Activated T-helper 1 cell treated with Interleukin-2 at 50 U/mL for 16 hours (primary cell): ENCODE measurements around the gene GPR83.
"Not testable (repeated sequence)": the region's sequence is repeated elsewhere in the genome, so short reads cannot be mapped to it uniquely, and the experiment has no call there.

Experiments used
- DNase-seq: peaks from one replicate; pipeline ENCODE4 v3.0.0-alpha.2; 2020; ENCODE audit warnings: low read depth

GPR83 gene

GRCh38 chr11:94370576-94370975, 30.6 kb downstream of the GPR83 start:
- DNase-seq = not testable (repeated sequence)

GRCh38 chr11:94350850-94351563, 50.2 kb downstream of the GPR83 start:
- DNase-seq = not testable (repeated sequence)

DNA sequence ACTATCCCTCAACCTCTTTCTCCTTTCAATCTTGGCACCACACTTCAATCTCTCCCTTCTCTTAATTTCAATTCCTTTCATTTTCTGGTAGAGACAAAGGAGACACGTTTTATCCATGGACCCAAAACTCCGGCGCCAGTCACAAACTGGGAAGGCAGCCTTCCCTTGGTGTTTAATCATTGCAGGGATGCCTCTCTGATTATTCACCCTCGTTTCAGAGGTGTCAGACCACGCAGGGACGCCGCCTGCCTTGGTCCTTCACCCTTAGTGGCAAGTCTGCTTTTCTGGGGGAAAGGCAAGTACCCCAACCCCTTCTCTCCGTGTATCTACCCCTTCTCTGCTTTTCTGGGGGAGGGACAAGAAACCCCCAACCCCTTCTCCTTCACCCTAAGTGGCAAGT, 54.9 kb downstream of the GPR83 start:
- DNase-seq = not testable (repeated sequence)

DNA sequence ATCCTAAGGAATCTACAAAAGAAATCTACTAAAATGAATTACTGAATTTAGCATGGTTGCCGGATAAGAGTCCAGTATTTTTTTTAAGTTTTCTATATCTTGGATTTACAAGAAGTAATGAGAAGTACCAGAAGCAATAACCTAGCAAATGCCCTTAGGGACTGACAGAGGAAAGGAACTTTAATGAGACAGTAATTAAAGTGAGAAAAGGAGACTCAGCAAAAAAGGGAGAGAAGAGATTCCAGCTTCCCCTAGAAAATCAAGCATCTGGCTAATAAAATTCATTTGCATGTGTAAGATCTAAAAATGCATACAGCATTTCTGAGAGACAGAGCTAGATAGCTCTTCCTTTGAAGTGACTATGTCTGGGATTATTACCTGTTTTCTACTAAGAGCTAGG, 57.7 kb downstream of the GPR83 start:
- no peak for DNase-seq

DNA sequence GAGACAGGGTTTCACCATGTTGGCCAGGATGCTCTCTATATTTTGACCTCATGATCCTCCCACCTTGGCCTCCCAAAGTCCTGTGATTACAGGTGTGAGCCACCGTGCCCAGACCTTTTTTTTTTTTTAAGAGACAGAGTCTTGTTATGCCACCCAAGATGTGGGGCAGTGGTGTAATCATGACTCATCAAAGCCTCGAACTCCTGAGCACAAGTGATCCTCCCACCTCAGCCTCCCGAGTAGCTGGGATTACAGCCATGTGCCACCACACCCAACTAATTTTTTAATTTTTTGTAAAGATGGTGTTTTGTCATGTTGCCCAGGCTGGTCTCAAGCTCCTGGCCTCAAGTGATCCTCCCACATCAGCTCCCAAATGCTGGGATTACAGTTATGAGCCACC, 59.0 kb downstream of the GPR83 start:
- DNase-seq = no peak

- no peak for DNase-seq
Measured at GRCh38 chr11:94338651-94339050, 62.6 kb downstream of the GPR83 start.

- no peak for DNase-seq
Measured at GRCh38 chr11:94336033-94336432, 65.2 kb downstream of the GPR83 start.

DNA sequence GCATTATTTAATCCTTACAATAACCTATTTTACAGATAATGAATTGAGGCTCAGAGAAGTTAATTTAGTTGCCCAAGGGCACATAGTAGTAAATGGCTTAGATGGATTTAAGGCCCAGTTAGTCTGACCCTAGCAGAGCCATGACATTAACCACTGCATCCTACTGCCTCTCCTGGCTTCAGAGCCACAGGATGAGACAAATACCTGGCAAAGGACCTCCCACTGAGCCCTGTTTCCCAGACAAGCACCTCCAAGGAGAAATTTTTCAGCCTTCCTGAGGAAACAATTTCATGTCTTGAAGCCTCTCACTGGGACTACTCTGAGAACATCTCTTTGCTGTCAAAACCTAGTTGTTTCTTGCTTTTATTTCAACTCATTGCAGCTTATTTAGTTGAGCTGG, 68.4 kb downstream of the GPR83 start:
- DNase-seq = no peak

GRCh38 chr11:94330789-94331188, 70.4 kb downstream of the GPR83 start:
- DNase-seq = no peak

DNA sequence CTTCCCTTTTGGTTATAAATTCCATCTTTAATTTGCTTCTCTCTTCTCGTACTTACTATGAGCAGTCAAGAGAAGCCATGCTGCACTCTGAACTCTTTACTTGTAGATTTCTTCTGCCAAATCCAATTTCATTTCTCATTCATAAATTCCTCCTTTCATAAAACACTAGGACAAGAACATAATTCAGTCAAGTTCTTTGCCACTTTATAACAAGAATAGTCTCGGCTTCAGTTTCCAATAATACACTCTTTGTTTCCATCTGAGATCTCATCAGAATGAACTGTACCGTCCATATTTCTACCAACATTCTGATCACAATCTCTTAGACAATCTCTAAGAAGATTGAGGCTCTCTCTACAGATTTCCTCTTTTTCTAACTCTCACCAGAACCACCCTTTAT, 71.7 kb downstream of the GPR83 start:
- no peak for DNase-seq

DNA sequence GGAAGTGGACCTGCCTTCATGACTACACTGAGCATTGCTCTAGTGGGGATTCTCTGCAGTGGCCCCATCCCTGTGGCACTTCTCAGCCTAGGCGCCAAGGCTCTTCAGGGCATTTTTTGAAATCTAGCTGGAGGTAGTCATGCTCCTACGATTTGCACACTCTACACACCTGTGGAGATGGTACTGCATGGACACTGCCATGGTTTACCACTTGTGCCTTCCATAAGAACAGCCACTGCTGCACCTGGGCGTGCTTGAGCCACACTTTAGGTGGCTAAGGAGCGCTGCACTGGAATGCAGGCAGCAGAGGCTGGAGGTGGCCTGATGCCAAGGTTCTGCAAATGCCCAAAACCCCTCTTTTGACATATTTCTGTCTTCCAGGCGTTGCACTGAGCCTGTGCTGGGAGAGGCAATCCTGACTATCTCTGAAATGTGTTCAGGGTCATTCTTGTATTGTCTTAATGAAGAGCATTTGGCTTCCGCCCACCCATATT, 72.6 kb downstream of the GPR83 start:
- DNase-seq = no peak
